ENCODE data around the gene ZNF692. TPM values are rescaled to one million over a fixed set of nuclear protein-coding genes. Genes with fewer than 3 reads are reported as not detected.

The ZNF692 gene
- polyA plus RNA-seq, 1 donor (not counting 4 experiments of a cell fraction or from before 2014, with no cell fraction given) = 27.0 TPM

DNA sequence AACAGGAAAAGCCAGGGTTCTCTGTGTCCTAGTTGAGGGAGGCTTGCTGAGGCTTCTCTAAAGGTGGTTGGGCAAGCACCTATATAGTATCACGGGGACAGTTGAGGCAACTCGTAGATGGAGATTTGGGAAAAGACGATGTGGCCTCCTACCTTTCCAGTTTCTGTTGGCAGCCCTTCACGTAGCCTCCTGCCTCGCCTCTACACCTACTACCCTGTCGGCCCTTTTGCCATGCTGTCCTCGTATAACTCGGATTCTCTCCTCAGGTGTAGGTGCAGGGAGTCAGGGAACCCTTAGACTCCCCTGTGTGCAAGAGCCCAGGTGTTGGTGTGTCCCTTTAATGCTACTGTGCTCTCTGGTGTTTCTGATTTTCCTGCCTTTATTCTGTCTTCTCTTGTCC, 10.3 kb downstream of the ZNF692 start:
- Histone ChIP-seq H2AFZ (ENCODE audit: control insufficient read depth, low read length) (no peak overlapping the region), H3K27me3 (ENCODE audit: control insufficient read depth, extremely low read depth, insufficient read depth, low read length) (no peaks in the 10 kb centered on the region), H3K4me3 (ENCODE audit: control insufficient read depth in 2 of 3, extremely low read depth in 1 of 3, insufficient read depth in 2 of 3, low read depth in 1 of 3, low read length in 3 of 3) (no peak overlapping the region), H3K79me2 (ENCODE audit: control insufficient read depth, insufficient read depth, low read length) (no peaks in the 10 kb centered on the region), H3K9me3 (ENCODE audit: control insufficient read depth, low read depth, low read length) (no peaks in the 10 kb centered on the region), H3K9ac (ENCODE audit: control insufficient read depth, extremely low read depth, insufficient read depth, low read length) (no peak overlapping the region), H3K36me3 (ENCODE audit: control insufficient read depth in 2 of 2, extremely low read depth in 1 of 2, insufficient read depth in 2 of 2, low read length in 2 of 2) (peaks cover 29 to 39% of the 10 kb centered on the region in 2 experiments), H3K9me1 (ENCODE audit: control insufficient read depth, extremely low read depth, insufficient read depth, low read length) (no peaks in the 10 kb centered on the region), H3K4me1 (ENCODE audit: control insufficient read depth, extremely low read depth, insufficient read depth, low read length) (no peaks in the 10 kb centered on the region), H3K27ac (ENCODE audit: control insufficient read depth, insufficient read depth, low read length) (no peak overlapping the region), H3K4me2 (ENCODE audit: control insufficient read depth, extremely low read depth, insufficient read depth, low read depth, low read length) (no peak overlapping the region), H4K20me1 (ENCODE audit: control insufficient read depth, extremely low read depth, insufficient read depth, low read length) (no peaks in the 10 kb centered on the region)
- no peak for FAIRE-seq
- no peak for TF ChIP-seq EZH2 (IDR thresholded peaks at IDR 0.05; ENCODE audit: low read length)
- TF ChIP-seq, protein P1, sequence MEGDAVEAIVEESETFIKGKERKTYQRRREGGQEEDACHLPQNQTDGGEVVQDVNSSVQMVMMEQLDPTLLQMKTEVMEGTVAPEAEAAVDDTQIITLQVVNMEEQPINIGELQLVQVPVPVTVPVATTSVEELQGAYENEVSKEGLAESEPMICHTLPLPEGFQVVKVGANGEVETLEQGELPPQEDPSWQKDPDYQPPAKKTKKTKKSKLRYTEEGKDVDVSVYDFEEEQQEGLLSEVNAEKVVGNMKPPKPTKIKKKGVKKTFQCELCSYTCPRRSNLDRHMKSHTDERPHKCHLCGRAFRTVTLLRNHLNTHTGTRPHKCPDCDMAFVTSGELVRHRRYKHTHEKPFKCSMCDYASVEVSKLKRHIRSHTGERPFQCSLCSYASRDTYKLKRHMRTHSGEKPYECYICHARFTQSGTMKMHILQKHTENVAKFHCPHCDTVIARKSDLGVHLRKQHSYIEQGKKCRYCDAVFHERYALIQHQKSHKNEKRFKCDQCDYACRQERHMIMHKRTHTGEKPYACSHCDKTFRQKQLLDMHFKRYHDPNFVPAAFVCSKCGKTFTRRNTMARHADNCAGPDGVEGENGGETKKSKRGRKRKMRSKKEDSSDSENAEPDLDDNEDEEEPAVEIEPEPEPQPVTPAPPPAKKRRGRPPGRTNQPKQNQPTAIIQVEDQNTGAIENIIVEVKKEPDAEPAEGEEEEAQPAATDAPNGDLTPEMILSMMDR (optimal IDR thresholded peaks at IDR 0.05 in 1 of 3, IDR thresholded peaks at IDR 0.05 in 1 of 3, conservative IDR thresholded peaks at IDR 0.05 in 1 of 3; ENCODE audit: extremely low read depth in 1 of 3, insufficient read depth in 2 of 3, low read length in 3 of 3) = no peak
- dilution Hi-C loops (cut with MboI; ENCODE audit: extremely low pct_ligation_motif_present, low sequenced_read_pairs) = no loop called here
- no peak for DNase-seq (ENCODE audit: low read depth, low spot score)

DNA sequence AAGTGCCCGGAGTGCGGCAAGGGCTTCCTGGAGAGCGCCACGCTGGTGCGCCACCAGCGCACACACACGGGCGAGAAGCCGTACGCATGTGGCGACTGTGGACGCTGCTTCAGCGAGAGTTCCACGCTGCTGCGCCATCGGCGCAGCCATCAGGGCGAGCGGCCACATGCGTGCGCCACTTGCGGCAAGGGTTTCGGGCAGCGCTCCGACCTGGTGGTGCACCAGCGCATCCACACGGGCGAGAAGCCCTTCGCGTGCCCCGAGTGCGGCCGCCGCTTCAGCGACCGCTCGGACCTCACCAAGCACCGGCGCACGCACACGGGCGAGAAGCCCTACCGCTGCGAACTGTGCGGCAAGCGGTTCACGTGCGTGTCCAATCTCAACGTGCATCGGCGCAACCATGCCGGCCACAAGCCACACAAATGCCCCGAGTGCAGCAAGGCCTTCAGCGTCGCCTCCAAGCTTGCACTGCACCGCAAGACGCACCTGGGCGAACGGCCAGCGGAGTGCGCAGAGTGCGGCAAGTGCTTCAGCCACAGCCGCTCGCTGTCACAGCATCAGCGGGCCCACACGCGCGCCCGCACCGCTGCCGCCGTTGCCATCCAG, 10.8 kb downstream of the ZNF692 start:
- FAIRE-seq (no peak), DNase-seq (ENCODE audit: low read depth, low spot score) (no peak)
- Histone ChIP-seq H4K20me1 (ENCODE audit: control insufficient read depth, extremely low read depth, insufficient read depth, low read length) (no peaks in the 10 kb centered on the region), H3K27ac (ENCODE audit: control insufficient read depth, insufficient read depth, low read length) (no peak overlapping the region), H3K27me3 (ENCODE audit: control insufficient read depth, extremely low read depth, insufficient read depth, low read length) (no peaks in the 10 kb centered on the region), H3K9me3 (ENCODE audit: control insufficient read depth, low read depth, low read length) (no peaks in the 10 kb centered on the region), H3K4me1 (ENCODE audit: control insufficient read depth, extremely low read depth, insufficient read depth, low read length) (peaks cover 5% of the 10 kb centered on the region), H3K4me3 (ENCODE audit: control insufficient read depth in 2 of 3, extremely low read depth in 1 of 3, insufficient read depth in 2 of 3, low read depth in 1 of 3, low read length in 3 of 3) (no peak overlapping the region), H2AFZ (ENCODE audit: control insufficient read depth, low read length) (no peak overlapping the region), H3K4me2 (ENCODE audit: control insufficient read depth, extremely low read depth, insufficient read depth, low read depth, low read length) (no peak overlapping the region), H3K36me3 (ENCODE audit: control insufficient read depth in 2 of 2, extremely low read depth in 1 of 2, insufficient read depth in 2 of 2, low read length in 2 of 2) (peaks cover 26 to 35% of the 10 kb centered on the region in 2 experiments), H3K9ac (ENCODE audit: control insufficient read depth, extremely low read depth, insufficient read depth, low read length) (no peak overlapping the region), H3K9me1 (ENCODE audit: control insufficient read depth, extremely low read depth, insufficient read depth, low read length) (no peaks in the 10 kb centered on the region), H3K79me2 (ENCODE audit: control insufficient read depth, insufficient read depth, low read length) (no peaks in the 10 kb centered on the region)
- dilution Hi-C loops (cut with MboI; ENCODE audit: extremely low pct_ligation_motif_present, low sequenced_read_pairs) = no loop called here
- TF ChIP-seq EZH2 (IDR thresholded peaks at IDR 0.05; ENCODE audit: low read length) = no peak
- TF ChIP-seq, protein P1 (optimal IDR thresholded peaks at IDR 0.05 in 1 of 3, IDR thresholded peaks at IDR 0.05 in 1 of 3, conservative IDR thresholded peaks at IDR 0.05 in 1 of 3; ENCODE audit: extremely low read depth in 1 of 3, insufficient read depth in 2 of 3, low read length in 3 of 3) = no peak

Data from keratinocyte (primary cell).